Hepatocyte (in vitro differentiated cells): ENCODE results near the gene PIK3R1. TPM values are rescaled to one million over a fixed set of nuclear protein-coding genes. Genes with fewer than 3 reads are reported as not detected.

Experiments
- DNase-seq: peaks from one replicate; pipeline ENCODE4 v3.0.0-alpha.2; 2016; ENCODE audit warnings: low spot score
- H2AFZ ChIP-seq: fragments of 200-600 bp; sonication (generic); 2 replicates; pipeline ENCODE4 v1.6.0; 2016; ENCODE audit warnings: antibody characterized with exemption, mild to moderate bottlenecking
- H3K27ac ChIP-seq: fragments of 200-600 bp; sonication (generic); 2 replicates; pipeline ENCODE4 v1.5.1; 2016; ENCODE audit warnings: mild to moderate bottlenecking
- H3K27me3 ChIP-seq: fragments of 200-600 bp; sonication (generic); 2 replicates; pipeline ENCODE4 v1.6.1; 2016
- H3K36me3 ChIP-seq: fragments of 200-600 bp; sonication (generic); replicated peaks from 2 replicates; pipeline ENCODE4 v1.5.1; 2016; ENCODE audit warnings: low read depth; ENCODE audit not compliant: insufficient read depth
- H3K4me1 ChIP-seq: fragments of 200-600 bp; sonication (generic); 2 replicates; pipeline ENCODE4 v1.5.1; 2016; ENCODE audit warnings: mild to moderate bottlenecking, moderate library complexity; ENCODE audit not compliant: insufficient read depth
- H3K4me2 ChIP-seq: fragments of 200-600 bp; sonication (generic); 2 replicates; pipeline ENCODE4 v1.6.0; 2016
- H3K4me3 ChIP-seq: fragments of 200-600 bp; sonication (generic); 2 replicates; pipeline ENCODE4 v1.5.1; 2016; ENCODE audit warnings: mild to moderate bottlenecking
- H3K79me2 ChIP-seq: fragments of 200-600 bp; sonication (generic); 2 replicates; pipeline ENCODE4 v1.6.0; 2017; ENCODE audit warnings: mild to moderate bottlenecking
- H3K9me2 ChIP-seq: fragments of 200-600 bp; sonication (generic); replicated peaks from 2 replicates; pipeline ENCODE4 v1.6.0; 2017; ENCODE audit warnings: mild to moderate bottlenecking; ENCODE audit not compliant: insufficient read depth
- H3K9me3 ChIP-seq: fragments of 200-600 bp; sonication (generic); 2 replicates; pipeline ENCODE4 v1.5.1; 2016; ENCODE audit warnings: low read depth, mild to moderate bottlenecking
- H4K20me1 ChIP-seq: fragments of 200-600 bp; sonication (generic); 2 replicates; pipeline ENCODE4 v1.6.0; 2016; ENCODE audit warnings: mild to moderate bottlenecking; ENCODE audit not compliant: insufficient read depth, poor library complexity, severe bottlenecking
- EZH2 ChIP-seq: fragments of 200-600 bp; sonication (generic); IDR thresholded peaks from 2 replicates; pipeline ENCODE4 v1.6.1; 2016; ENCODE audit warnings: antibody characterized with exemption, mild to moderate bottlenecking, borderline replicate concordance
- EZH2phosphoT487 ChIP-seq: fragments of 200-600 bp; sonication (generic); IDR thresholded peaks from one replicate; pipeline ENCODE4 v1.6.1; 2018; ENCODE audit warnings: antibody characterized with exemption, mild to moderate bottlenecking, low read depth, moderate library complexity; ENCODE audit not compliant: unreplicated experiment, severe bottlenecking
- WGBS: methylation state at CpG from one replicate; pipeline ENCODE4 v1.1.6; 2016; ENCODE audit warnings: low lambda C conversion rate; ENCODE audit errors: missing lambda C conversion rate; 5-methylcytosine and 5-hydroxymethylcytosine counted together
- polyA plus RNA-seq: library from polyadenylated mRNA; unstranded; fragments of >200 nt; fragmentation: Nextera tagmentation; extraction: Ambion mirVana; gene quantifications from 2 replicates; pipeline ENCODE4 v1.2.1, GENCODE V29; 2016
- total RNA-seq: library from RNA; depleted of rRNA; stranded (reverse); fragments of >200 nt; gene quantifications from 2 replicates; pipeline ENCODE4 v1.2.3, GENCODE V29; 2014
- TF ChIP-seq, protein P1 (sequence below): fragments of 200-600 bp; sonication (generic); IDR thresholded peaks from 2 replicates; pipeline ENCODE4 v1.5.1; 2016; ENCODE audit warnings: antibody characterized with exemption, mild to moderate bottlenecking; ENCODE audit not compliant: poor library complexity

PIK3R1 gene
- total and polyA plus RNA-seq, 2 experiments from 2014 or later = 38.9 to 109 TPM

DNA sequence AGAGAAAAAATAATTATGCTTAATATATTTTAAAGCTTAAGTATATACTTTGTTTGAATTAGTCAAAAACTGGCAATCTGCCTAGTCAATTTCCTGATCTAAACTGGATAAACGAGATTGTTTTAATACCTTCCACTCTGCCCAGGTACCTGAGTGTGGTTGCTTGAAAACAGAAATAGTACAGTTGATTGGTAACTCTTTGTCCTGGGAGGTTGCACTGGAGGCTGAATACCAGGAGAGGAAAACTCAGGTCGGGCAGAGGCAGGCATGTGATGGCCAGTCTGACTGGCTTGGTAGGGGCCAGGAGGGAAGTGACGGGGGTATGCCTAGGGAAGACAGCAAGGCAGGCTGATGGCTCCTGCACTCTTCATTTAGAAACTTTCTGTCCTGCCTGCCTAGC lies 80.2 kb downstream of the PIK3R1 start:
- Histone ChIP-seq H3K79me2 (peaks cover 57% of the 10 kb centered on the region), H3K36me3 (peaks cover 12% of the 10 kb centered on the region), H3K9me3 (no peaks in the 10 kb centered on the region), H3K9me2 (no peaks in the 10 kb centered on the region), H4K20me1 (peaks cover 12% of the 10 kb centered on the region), H3K27ac (no peak overlapping the region), H2AFZ (no peak overlapping the region), H3K4me1 (peaks cover under 1% of the 10 kb centered on the region), H3K4me2 (no peak overlapping the region), H3K4me3 (no peak overlapping the region), H3K27me3 (no peaks in the 10 kb centered on the region)
- no peak for DNase-seq
- WGBS = 89% methylated on average over 3 of the region's 3 CpGs
- no peak for TF ChIP-seq EZH2
- TF ChIP-seq, protein P1, sequence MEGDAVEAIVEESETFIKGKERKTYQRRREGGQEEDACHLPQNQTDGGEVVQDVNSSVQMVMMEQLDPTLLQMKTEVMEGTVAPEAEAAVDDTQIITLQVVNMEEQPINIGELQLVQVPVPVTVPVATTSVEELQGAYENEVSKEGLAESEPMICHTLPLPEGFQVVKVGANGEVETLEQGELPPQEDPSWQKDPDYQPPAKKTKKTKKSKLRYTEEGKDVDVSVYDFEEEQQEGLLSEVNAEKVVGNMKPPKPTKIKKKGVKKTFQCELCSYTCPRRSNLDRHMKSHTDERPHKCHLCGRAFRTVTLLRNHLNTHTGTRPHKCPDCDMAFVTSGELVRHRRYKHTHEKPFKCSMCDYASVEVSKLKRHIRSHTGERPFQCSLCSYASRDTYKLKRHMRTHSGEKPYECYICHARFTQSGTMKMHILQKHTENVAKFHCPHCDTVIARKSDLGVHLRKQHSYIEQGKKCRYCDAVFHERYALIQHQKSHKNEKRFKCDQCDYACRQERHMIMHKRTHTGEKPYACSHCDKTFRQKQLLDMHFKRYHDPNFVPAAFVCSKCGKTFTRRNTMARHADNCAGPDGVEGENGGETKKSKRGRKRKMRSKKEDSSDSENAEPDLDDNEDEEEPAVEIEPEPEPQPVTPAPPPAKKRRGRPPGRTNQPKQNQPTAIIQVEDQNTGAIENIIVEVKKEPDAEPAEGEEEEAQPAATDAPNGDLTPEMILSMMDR = no peak
- no peak for TF ChIP-seq EZH2phosphoT487

DNA sequence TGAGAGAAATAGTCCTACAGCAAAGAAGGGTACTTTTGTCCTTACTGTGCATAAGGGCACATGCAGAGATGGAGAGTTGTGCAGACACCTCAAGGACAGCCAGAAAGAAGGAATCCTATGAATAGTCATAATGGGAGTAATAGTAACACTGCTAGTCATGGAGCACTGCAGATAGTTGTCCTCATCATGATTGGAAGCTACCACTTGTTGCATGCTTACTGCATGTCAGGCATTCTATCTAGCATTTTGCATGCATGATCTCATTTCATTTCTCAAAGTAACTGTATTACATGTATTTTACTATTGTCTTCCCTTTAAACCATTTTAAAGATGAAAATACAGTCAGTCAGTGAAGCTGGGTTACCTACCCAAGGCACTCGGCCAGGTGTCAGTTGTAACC lies 81.3 kb downstream of the PIK3R1 start:
- peaks cover 48% of the 10 kb centered on the region for H3K79me2 ChIP-seq
- no peaks in the 10 kb centered on the region for H3K9me2 ChIP-seq
- no peaks in the 10 kb centered on the region for H3K4me1 ChIP-seq
- no peak overlapping the region for H3K4me3 ChIP-seq
- no peak overlapping the region for H3K4me2 ChIP-seq
- H3K36me3 ChIP-seq = peaks cover 12% of the 10 kb centered on the region
- H3K9me3 ChIP-seq = no peaks in the 10 kb centered on the region
- H4K20me1 ChIP-seq = peaks cover under 1% of the 10 kb centered on the region
- no peak overlapping the region for H3K27ac ChIP-seq
- 100% methylated on average over 1 of the region's 1 CpG for WGBS
- no peaks in the 10 kb centered on the region for H3K27me3 ChIP-seq
- H2AFZ ChIP-seq = no peak overlapping the region
- TF ChIP-seq EZH2 = no peak
- TF ChIP-seq, protein P1 = no peak
- no peak for TF ChIP-seq EZH2phosphoT487
- DNase-seq = no peak

GRCh38 chr5:68297656-68298055 lies 82.1 kb downstream of the PIK3R1 start:
- H3K4me3 ChIP-seq = no peak overlapping the region
- H4K20me1 ChIP-seq = no peaks in the 10 kb centered on the region
- no peaks in the 10 kb centered on the region for H3K9me3 ChIP-seq
- TF ChIP-seq EZH2 = no peak
- TF ChIP-seq, protein P1 = no peak
- TF ChIP-seq EZH2phosphoT487 = no peak
- no peaks in the 10 kb centered on the region for H3K4me1 ChIP-seq
- H2AFZ ChIP-seq = no peak overlapping the region
- DNase-seq = no peak
- H3K27me3 ChIP-seq = no peaks in the 10 kb centered on the region
- peaks cover 40% of the 10 kb centered on the region for H3K79me2 ChIP-seq
- peaks cover 12% of the 10 kb centered on the region for H3K36me3 ChIP-seq
- WGBS = 95% methylated on average over 4 of the region's 4 CpGs
- H3K9me2 ChIP-seq = no peaks in the 10 kb centered on the region
- no peak overlapping the region for H3K27ac ChIP-seq
- H3K4me2 ChIP-seq = no peak overlapping the region

DNA sequence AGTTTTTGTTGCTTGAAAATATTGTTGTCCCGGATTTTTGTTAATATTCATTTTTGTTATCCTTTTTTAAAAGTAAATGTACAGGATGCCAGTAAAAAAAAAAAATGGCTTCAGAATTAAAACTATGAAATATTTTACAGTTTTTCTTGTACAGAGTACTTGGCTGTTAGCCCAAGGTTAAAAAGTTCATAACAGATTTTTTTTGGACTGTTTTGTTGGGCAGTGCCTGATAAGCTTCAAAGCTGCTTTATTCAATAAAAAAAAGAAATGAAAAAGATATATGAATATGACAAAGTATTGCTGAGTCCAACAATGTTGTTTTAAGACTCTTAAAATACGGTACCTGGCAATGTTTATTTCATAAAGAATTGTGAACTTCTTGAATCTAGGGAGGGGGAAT lies 82.9 kb downstream of the PIK3R1 start:
- H3K27me3 ChIP-seq = no peaks in the 10 kb centered on the region
- no peak for DNase-seq
- no peaks in the 10 kb centered on the region for H3K9me3 ChIP-seq
- H3K4me3 ChIP-seq = no peak overlapping the region
- H3K79me2 ChIP-seq = peaks cover 36% of the 10 kb centered on the region
- no peak overlapping the region for H2AFZ ChIP-seq
- H3K9me2 ChIP-seq = no peaks in the 10 kb centered on the region
- H4K20me1 ChIP-seq = no peaks in the 10 kb centered on the region
- WGBS = 83% methylated on average over 2 of the region's 2 CpGs
- peaks cover 5% of the 10 kb centered on the region for H3K4me1 ChIP-seq
- peaks cover 12% of the 10 kb centered on the region for H3K36me3 ChIP-seq
- TF ChIP-seq EZH2phosphoT487 = no peak
- TF ChIP-seq, protein P1 = no peak
- TF ChIP-seq EZH2 = no peak
- no peak overlapping the region for H3K27ac ChIP-seq
- no peak overlapping the region for H3K4me2 ChIP-seq
